ENCODE measurements around the gene KRTAP4-12. TPM values are rescaled to one million over a fixed set of nuclear protein-coding genes. Genes with fewer than 3 reads are reported as not detected.
A peak's percentile ranks its signal among the peaks of the same experiment; 100 is the strongest.
"Not testable (repeated sequence)": the region's sequence is repeated elsewhere in the genome, so short reads cannot be mapped to it uniquely, and the experiment has no call there.

Gene KRTAP4-12
- polyA plus RNA-seq (ENCODE audit: low read depth in 6 of 6) = 1 to 10 TPM in 2 of 6 donors, under 1 TPM in 2, not detected in 2; 0.30 to 3.3 (median 1.3) TPM

- peak within 1 kb of the TSS; percentile 22 to 97 (median 57) for H3K27ac Mint-ChIP-seq
- not testable (repeated sequence) for ATAC-seq (ENCODE audit: low read depth in 2 of 2); DNase-seq; H3K27me3 Mint-ChIP-seq
- peaks cover 0 to 18% of the 10 kb centered on the region in 2 donors for H3K36me3 Mint-ChIP-seq
- H3K4me1 Mint-ChIP-seq = peaks cover 48 to 70% (median 54%) of the 10 kb centered on the region in 3 donors
- H3K4me3 Mint-ChIP-seq = peak within 1 kb of the TSS in 7 of 8 donors; percentile 71 to 87 (median 86)
- H3K9me3 Mint-ChIP-seq = peaks cover 0 to 24% (median 8%) of the 10 kb centered on the region in 7 donors
Observed at GRCh38 chr17:41123991-41124371, at the start of gene KRTAP4-12. KRTAP4-12 (minus strand) TSS chr17:41124182; CDS start chr17:41124122, 60 bp downstream.

GRCh38 chr17:41171886-41172285 lies 47.9 kb upstream of the KRTAP4-12 start:
- no peaks in the 10 kb centered on the region for H3K36me3 Mint-ChIP-seq
- DNase-seq (no peak), ATAC-seq (ENCODE audit: low read depth in 2 of 2) (no peak)
- H3K27me3 Mint-ChIP-seq = no peaks in the 10 kb centered on the region
- H3K4me3 Mint-ChIP-seq = no peak overlapping the region
- peaks cover 32 to 41% (median 37%) of the 10 kb centered on the region in 3 donors for H3K4me1 Mint-ChIP-seq
- no peaks in the 10 kb centered on the region for H3K9me3 Mint-ChIP-seq
- peak overlapping the region in 3 of 6 donors; percentile 5 to 72 (median 49) for H3K27ac Mint-ChIP-seq

- Mint-ChIP-seq H3K27me3 (no peaks in the 10 kb centered on the region), H3K4me3 (no peak within 1 kb of the TSS), H3K36me3 (no peaks in the 10 kb centered on the region), H3K9me3 (no peaks in the 10 kb centered on the region), H3K27ac (peak within 1 kb of the TSS in 1 of 6 donors; percentile 64), H3K4me1 (peaks cover 12 to 15% (median 12%) of the 10 kb centered on the region in 3 donors)
- DNase-seq (no peak), ATAC-seq (ENCODE audit: low read depth in 2 of 2) (no peak)
Observed at GRCh38 chr17:41168121-41168520, 44.1 kb upstream of the KRTAP4-12 start, which contains the start of gene KRTAP4-3. KRTAP4-3 (minus strand) TSS chr17:41168221; CDS start chr17:41168172, 49 bp downstream.

GRCh38 chr17:41167561-41167960 lies 43.6 kb upstream of the KRTAP4-12 start:
- H3K27ac Mint-ChIP-seq = no peak overlapping the region
- no peaks in the 10 kb centered on the region for H3K27me3 Mint-ChIP-seq

DNA sequence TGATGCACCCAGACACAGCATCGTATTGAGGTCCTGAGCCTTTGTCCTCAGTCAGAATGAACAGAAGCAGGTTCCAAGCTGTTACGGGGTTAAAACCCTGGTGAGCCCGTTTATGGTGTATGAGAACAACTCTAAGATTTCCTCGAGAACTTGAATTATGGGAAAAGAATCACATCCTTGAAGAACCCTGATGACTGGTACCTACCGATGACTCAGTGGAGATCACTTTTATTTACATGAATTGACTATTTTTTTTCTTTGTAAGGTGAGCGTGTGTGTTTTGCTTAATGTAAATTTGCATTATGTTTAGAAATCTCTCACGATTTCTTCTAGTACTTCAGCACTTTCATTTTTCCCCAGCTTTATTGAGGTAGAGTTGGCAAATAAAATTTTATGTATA lies 39.8 kb upstream of the KRTAP4-12 start:
- Mint-ChIP-seq H3K27ac (no peak overlapping the region), H3K4me1 (peaks cover 4 to 14% (median 9%) of the 10 kb centered on the region in 3 donors), H3K4me3 (no peak overlapping the region), H3K36me3 (no peaks in the 10 kb centered on the region), H3K9me3 (no peaks in the 10 kb centered on the region), H3K27me3 (peaks cover 0 to 6% (median 0%) of the 10 kb centered on the region in 3 donors)
- ATAC-seq (ENCODE audit: low read depth in 2 of 2) (no peak), DNase-seq (no peak)

More at GRCh38 chr17:41167561-41167960, 43.6 kb upstream of the KRTAP4-12 start:
- no peak for DNase-seq
- Mint-ChIP-seq H3K9me3 (no peaks in the 10 kb centered on the region), H3K4me1 (peaks cover 8 to 12% (median 9%) of the 10 kb centered on the region in 3 donors), H3K4me3 (no peak overlapping the region), H3K36me3 (no peaks in the 10 kb centered on the region)
- ATAC-seq (ENCODE audit: low read depth in 2 of 2) = no peak

DNA sequence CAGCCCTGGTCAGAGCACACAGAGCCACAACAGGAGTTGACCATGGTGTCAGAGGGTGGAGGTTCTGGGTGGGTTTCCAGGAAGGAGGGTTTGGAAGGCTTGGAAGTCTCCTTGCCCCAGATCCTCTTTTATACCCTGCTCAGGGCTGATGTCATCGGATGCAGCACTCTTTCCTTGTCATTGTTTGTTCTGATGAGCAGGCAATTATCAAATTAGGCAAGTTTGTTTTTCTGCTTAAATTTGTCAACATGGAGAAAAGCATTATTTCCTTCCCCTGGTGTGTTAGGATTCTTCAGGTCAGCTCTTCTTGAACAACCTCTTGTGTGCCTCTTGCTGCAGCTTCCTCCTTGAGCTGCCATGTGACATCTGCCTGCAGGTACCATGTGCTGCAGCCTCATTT lies 36.7 kb upstream of the KRTAP4-12 start, which contains the start of gene KRTAP4-4:
Gene KRTAP4-4, minus strand, starts transcription at position 101 of the 400 bp plus-strand sequence. Its CDS starts 57 bp downstream, at position 44.
- ATAC-seq (ENCODE audit: low read depth in 2 of 2) (no peak), DNase-seq (no peak)
- H3K9me3 Mint-ChIP-seq = no peaks in the 10 kb centered on the region
- peaks cover 0 to 6% (median 5%) of the 10 kb centered on the region in 3 donors for H3K27me3 Mint-ChIP-seq
- peak within 1 kb of the TSS in 2 of 6 donors; percentile 18 to 42 for H3K27ac Mint-ChIP-seq
- H3K4me3 Mint-ChIP-seq = peak within 1 kb of the TSS in 1 of 8 donors; percentile 38
- H3K4me1 Mint-ChIP-seq = peaks cover 5 to 21% (median 9%) of the 10 kb centered on the region in 3 donors
- no peaks in the 10 kb centered on the region for H3K36me3 Mint-ChIP-seq

DNA sequence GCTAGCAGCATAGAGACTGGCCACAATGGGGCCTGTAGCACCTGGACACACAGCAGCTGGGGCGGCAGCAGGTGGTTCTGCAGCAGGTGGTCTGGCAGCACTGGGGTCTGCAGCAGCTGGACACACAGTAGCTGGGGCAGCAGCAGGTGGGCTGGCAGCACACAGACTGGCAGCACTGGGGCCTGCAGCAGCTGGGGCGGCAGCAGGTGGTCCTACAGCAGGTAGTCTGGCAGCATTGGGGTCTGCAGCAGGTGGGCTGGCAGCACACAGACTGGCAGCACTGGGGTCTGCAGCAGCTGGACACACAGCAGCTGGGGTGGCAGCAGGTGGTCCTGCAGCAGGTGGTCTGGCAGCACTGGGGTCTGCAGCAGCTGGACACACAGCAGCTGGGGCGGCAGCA lies 36.2 kb upstream of the KRTAP4-12 start:
- not testable (repeated sequence) for ATAC-seq (ENCODE audit: low read depth in 2 of 2); H3K27ac Mint-ChIP-seq; H3K36me3 Mint-ChIP-seq; H3K9me3 Mint-ChIP-seq; H3K27me3 Mint-ChIP-seq; DNase-seq; H3K4me3 Mint-ChIP-seq
- H3K4me1 Mint-ChIP-seq = peaks cover 5 to 21% (median 9%) of the 10 kb centered on the region in 3 donors

DNA sequence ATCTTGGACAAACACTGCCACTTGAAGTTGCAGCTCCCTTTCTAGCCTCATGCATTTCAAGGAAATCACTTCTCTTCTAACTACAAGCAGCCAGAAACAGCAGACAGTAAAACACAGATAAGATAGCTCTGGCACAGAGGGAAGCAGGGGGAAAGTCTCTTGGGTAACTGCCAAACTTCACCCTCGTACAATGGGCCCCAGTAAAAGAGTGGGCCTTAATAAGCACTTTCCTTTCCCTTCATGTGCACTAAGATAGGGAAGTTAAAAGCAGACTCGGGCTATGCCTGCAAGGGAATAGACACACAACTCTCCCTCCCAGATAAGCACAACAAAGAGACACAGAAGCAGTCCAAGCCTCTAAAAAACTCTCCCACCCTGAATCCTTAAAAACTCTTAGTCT lies 29.9 kb upstream of the KRTAP4-12 start:
- Mint-ChIP-seq H3K27me3 (peaks cover 0 to 8% (median under 1%) of the 10 kb centered on the region in 3 donors), H3K36me3 (no peaks in the 10 kb centered on the region), H3K4me3 (peak overlapping the region in 1 of 8 donors; percentile 7), H3K9me3 (no peaks in the 10 kb centered on the region), H3K4me1 (peaks cover 10 to 19% (median 16%) of the 10 kb centered on the region in 3 donors), H3K27ac (peak overlapping the region in 2 of 6 donors; percentile 32 to 33)
- ATAC-seq (ENCODE audit: low read depth in 2 of 2) (no peak), DNase-seq (no peak)

- Mint-ChIP-seq H3K4me1 (peaks cover 13 to 18% (median 16%) of the 10 kb centered on the region in 3 donors), H3K9me3 (peaks cover 0 to 4% (median 0%) of the 10 kb centered on the region in 7 donors), H3K4me3 (no peak overlapping the region), H3K36me3 (no peaks in the 10 kb centered on the region), H3K27ac (no peak overlapping the region), H3K27me3 (peaks cover 0 to 5% (median 4%) of the 10 kb centered on the region in 3 donors)
- no peak for DNase-seq
- ATAC-seq (ENCODE audit: low read depth in 2 of 2) = no peak
Observed at GRCh38 chr17:41151525-41151924, 27.5 kb upstream of the KRTAP4-12 start.

GRCh38 chr17:41150026-41150425 lies 26.0 kb upstream of the KRTAP4-12 start:
- Mint-ChIP-seq H3K27ac (no peak overlapping the region), H3K9me3 (peaks cover 0 to 4% (median 2%) of the 10 kb centered on the region in 7 donors), H3K4me3 (no peak overlapping the region), H3K27me3 (peaks cover 0 to 5% (median 4%) of the 10 kb centered on the region in 3 donors), H3K36me3 (no peaks in the 10 kb centered on the region), H3K4me1 (peaks cover 15 to 18% (median 16%) of the 10 kb centered on the region in 3 donors)
- no peak for ATAC-seq (ENCODE audit: low read depth in 2 of 2)
- DNase-seq = no peak

GRCh38 chr17:41149652-41149985 lies 25.6 kb upstream of the KRTAP4-12 start, which contains the start of gene KRTAP4-5:
KRTAP4-5 (minus strand) TSS chr17:41149825; CDS start chr17:41149767, 58 bp downstream.
- peaks cover 0 to 5% (median 4%) of the 10 kb centered on the region in 7 donors for H3K9me3 Mint-ChIP-seq
- no peak for ATAC-seq (ENCODE audit: low read depth in 2 of 2)
- no peak within 1 kb of the TSS for H3K4me3 Mint-ChIP-seq
- H3K4me1 Mint-ChIP-seq = peaks cover 16 to 18% (median 17%) of the 10 kb centered on the region in 3 donors
- peaks cover 0 to 5% (median 4%) of the 10 kb centered on the region in 3 donors for H3K27me3 Mint-ChIP-seq
- H3K36me3 Mint-ChIP-seq = no peaks in the 10 kb centered on the region
- DNase-seq = no peak
- peak within 1 kb of the TSS in 3 of 6 donors; percentile 45 to 96 (median 64) for H3K27ac Mint-ChIP-seq

- Mint-ChIP-seq H3K4me1 (peaks cover 11 to 17% (median 15%) of the 10 kb centered on the region in 3 donors), H3K27ac (peak overlapping the region in 2 of 6 donors; percentile 64 to 96)
- DNase-seq; H3K4me3 Mint-ChIP-seq; H3K9me3 Mint-ChIP-seq; ATAC-seq (ENCODE audit: low read depth in 2 of 2); H3K27me3 Mint-ChIP-seq; H3K36me3 Mint-ChIP-seq: not testable (repeated sequence)
Observed at GRCh38 chr17:41148971-41149651, 25.1 kb upstream of the KRTAP4-12 start.

DNA sequence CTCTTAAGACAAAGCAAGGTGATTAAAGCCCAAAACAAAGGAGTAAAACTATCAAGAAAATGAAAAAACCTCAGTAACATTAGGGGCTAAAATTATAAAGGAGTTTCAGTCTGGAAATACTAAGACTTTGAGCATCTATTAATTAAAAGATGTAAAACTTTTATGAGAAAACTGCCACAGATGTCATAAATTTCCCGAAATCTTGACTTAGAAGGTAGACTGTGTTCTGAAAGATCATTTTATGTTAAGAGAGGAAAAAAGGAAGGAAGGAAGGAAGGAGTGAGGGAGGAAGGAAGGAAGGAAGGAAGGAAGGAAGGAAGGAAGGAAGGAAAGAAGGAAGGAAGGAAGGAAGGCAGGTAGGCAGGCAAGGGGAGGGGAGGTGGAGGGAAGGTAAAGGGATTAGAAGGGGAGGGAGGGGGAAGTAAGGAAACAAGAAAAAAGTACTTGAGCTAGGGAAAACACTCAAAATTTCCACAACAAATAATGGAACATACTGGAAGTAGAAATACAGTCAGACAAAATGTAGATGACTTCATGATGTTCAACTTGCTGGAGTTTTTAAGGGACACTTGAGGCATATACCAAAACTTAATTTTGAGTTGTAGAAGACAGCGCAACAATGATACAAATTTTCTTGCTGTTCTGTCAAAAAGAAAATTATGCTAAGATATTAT lies 23.7 kb upstream of the KRTAP4-12 start:
- H3K27ac Mint-ChIP-seq = peak overlapping the region in 5 of 6 donors; percentile 1 to 57 (median 27)
- peaks cover 8 to 17% (median 10%) of the 10 kb centered on the region in 3 donors for H3K4me1 Mint-ChIP-seq
- H3K36me3 Mint-ChIP-seq = peaks cover 6 to 15% of the 10 kb centered on the region in 2 donors
- H3K27me3 Mint-ChIP-seq = peaks cover 0 to 5% (median 4%) of the 10 kb centered on the region in 3 donors
- DNase-seq (no peak), ATAC-seq (ENCODE audit: low read depth in 2 of 2) (no peak)
- peaks cover 9 to 20% (median 13%) of the 10 kb centered on the region in 7 donors for H3K9me3 Mint-ChIP-seq
- peak overlapping the region in 1 of 8 donors; percentile 64 for H3K4me3 Mint-ChIP-seq

Data from naive B cell (primary cell).